ENCODE measurements around the gene TMOD1. TPM values are rescaled to one million over a fixed set of nuclear protein-coding genes. Genes with fewer than 3 reads are reported as not detected.

TMOD1 gene
- total and polyA plus RNA-seq, 2 of the 8 experiments (the other 6 are each of a cell fraction or from before 2014, with no cell fraction given) = 0.17 to 0.88 TPM

GRCh38 chr9:97547098-97547829, 45.8 kb downstream of the TMOD1 start:
- no peak overlapping the region for H2BK120ac ChIP-seq (replicated peaks; ENCODE audit: low read depth, low read length)
- CTCF ChIA-PET (ENCODE audit: partially characterized antibody) = interaction anchor here (1.1 to 1.6 kb wide), 3 partner anchors 21 to 51 kb away, joined by 3 to 6 read pairs (median 3); no protein-coding TSS in a partner anchor

More at GRCh38 chr9:97547098-97547829, 45.8 kb downstream of the TMOD1 start:
- H4K8ac ChIP-seq (ENCODE audit: extremely low read depth, insufficient read depth, low read length) = no peak overlapping the region
- H3K9ac ChIP-seq (replicated peaks in 1 of 4; ENCODE audit: extremely low read depth in 1 of 4, low read depth in 3 of 4, low read length in 3 of 4) = no peak overlapping the region
- no peak overlapping the region for H2BK15ac ChIP-seq (ENCODE audit: low read length)
- DNase-seq (ENCODE audit: low read depth in 1 of 2, low spot score in 2 of 2) = no peak
- no peaks in the 10 kb centered on the region for H3K79me2 ChIP-seq (ENCODE audit: control insufficient read depth in 1 of 2, insufficient read depth in 2 of 2, low read length in 2 of 2)
- no peak overlapping the region for H3K23ac ChIP-seq (ENCODE audit: insufficient read length)
- no peak overlapping the region for H3K14ac ChIP-seq (ENCODE audit: insufficient read length)
- H3K4me2 ChIP-seq (ENCODE audit: insufficient read depth in 1 of 2, low read depth in 2 of 2, low read length in 2 of 2) = no peak overlapping the region
- H3K23me2 ChIP-seq (ENCODE audit: low read depth, low read length) = no peaks in the 10 kb centered on the region
- peaks cover 0 to 8% (median 4%) of the 10 kb centered on the region in 4 experiments; a peak in 4 of 7 replicates for H3K4me1 ChIP-seq (replicated peaks in 1 of 4; ENCODE audit: control insufficient read depth in 3 of 4, insufficient read depth in 4 of 4, low read length in 3 of 4)
- WGBS, 2 experiments (ENCODE audit: extremely low coverage in 1 of 2, insufficient coverage in 1 of 2, insufficient read length in 1 of 2, insufficient replicate concordance in 2 of 2, low coverage in 1 of 2, low lambda C conversion rate in 2 of 2, missing lambda C conversion rate in 1 of 2) = 89% methylated on average over 3 of the region's 3 CpGs; no CpG with 5 or more reads in 1 of the 2 experiments
- POLR2A ChIA-PET (ENCODE audit: partially characterized antibody) = no interaction called here
- H3K27ac ChIP-seq (ENCODE audit: low read depth, low read length) = no peak overlapping the region
- no peak overlapping the region for H2BK12ac ChIP-seq (ENCODE audit: low read depth, low read length)
- H3K56ac ChIP-seq (replicated peaks; ENCODE audit: insufficient read length, low read depth, low read length) = no peak overlapping the region
- H3K36me3 ChIP-seq (ENCODE audit: control insufficient read depth in 2 of 4, insufficient read depth in 4 of 4, low read length in 3 of 4) = no peaks in the 10 kb centered on the region
- no peak overlapping the region for H2AFZ ChIP-seq (ENCODE audit: low read length)
- no peak overlapping the region for H3K4me3 ChIP-seq (ENCODE audit: extremely low read depth in 1 of 4, insufficient read depth in 2 of 4, low read depth in 3 of 4, low read length in 4 of 4)
- H3K4ac ChIP-seq (replicated peaks; ENCODE audit: insufficient read length, low read depth, low read length) = no peak overlapping the region
- no peaks in the 10 kb centered on the region for H3K27me3 ChIP-seq (replicated peaks in 1 of 4; ENCODE audit: control insufficient read depth in 3 of 4, extremely low read depth in 1 of 4, insufficient read depth in 3 of 4, low read length in 3 of 4)
- H3K18ac ChIP-seq (ENCODE audit: extremely low read depth, low read length) = no peak overlapping the region
- no peak overlapping the region for H4K91ac ChIP-seq (replicated peaks; ENCODE audit: insufficient read length, low read length)
- H4K5ac ChIP-seq (ENCODE audit: insufficient read length, low read depth, low read length) = no peak overlapping the region
- no peaks in the 10 kb centered on the region for H4K20me1 ChIP-seq (replicated peaks in 1 of 2; ENCODE audit: control insufficient read depth in 1 of 2, insufficient read depth in 2 of 2, low read length in 2 of 2)
- TF ChIP-seq HDAC6 (IDR thresholded peaks at IDR 0.05; ENCODE audit: low read depth, low read length) = no peak
- TF ChIP-seq SIN3A (conservative IDR thresholded peaks at IDR 0.05 in 1 of 2, IDR thresholded peaks at IDR 0.05 in 1 of 2; ENCODE audit: low read depth in 1 of 2, low read length in 2 of 2) = no peak
- no peak for TF ChIP-seq BACH1 (IDR thresholded peaks at IDR 0.05; ENCODE audit: low read length)
- TF ChIP-seq CBX5 (IDR thresholded peaks at IDR 0.05; ENCODE audit: low read depth, low read length) = no peak
- TF ChIP-seq ATF3 (IDR thresholded peaks at IDR 0.05; ENCODE audit: insufficient read depth, low read depth, low read length) = no peak
- no peak for TF ChIP-seq PHF8 (conservative IDR thresholded peaks at IDR 0.05; ENCODE audit: low read depth, low read length)
- TF ChIP-seq RFX5 (IDR thresholded peaks at IDR 0.05; ENCODE audit: borderline replicate concordance, low read depth, low read length) = no peak
- no peak for FAIRE-seq
- no peak overlapping the region for H2BK20ac ChIP-seq (ENCODE audit: low read length)
- no peaks in the 10 kb centered on the region for H3K79me1 ChIP-seq (ENCODE audit: low read depth, low read length)
- H2AK5ac ChIP-seq (ENCODE audit: low read depth, low read length) = no peak overlapping the region
- no peak overlapping the region for H2BK5ac ChIP-seq (ENCODE audit: low read depth, low read length)
- H3K9me3 ChIP-seq (ENCODE audit: insufficient read depth in 2 of 2, low read depth in 1 of 2, low read length in 1 of 2) = no peaks in the 10 kb centered on the region

Data from H1 (cell line).